DOHH2 (cell line): ENCODE data around the gene PIAS2.

Experiments
- EZH2phosphoT487 ChIP-seq: fragments of 200-600 bp; sonication (generic); IDR thresholded peaks from 2 replicates; pipeline ENCODE4 v1.6.1; 2017; ENCODE audit warnings: borderline replicate concordance, mild to moderate bottlenecking, antibody characterized with exemption, low read length, moderate library complexity, mixed read lengths
- TF ChIP-seq, protein P1 (sequence below): fragments of 200-600 bp; sonication (generic); IDR thresholded peaks from one replicate; pipeline ENCODE4 v1.5.1; 2014; ENCODE audit warnings: antibody characterized with exemption, mild to moderate bottlenecking, low read depth, low read length; ENCODE audit not compliant: poor library complexity, severe bottlenecking

GRCh38 chr18:46829947-46830346 lies 87.4 kb downstream of the PIAS2 start:
- TF ChIP-seq, protein P1, sequence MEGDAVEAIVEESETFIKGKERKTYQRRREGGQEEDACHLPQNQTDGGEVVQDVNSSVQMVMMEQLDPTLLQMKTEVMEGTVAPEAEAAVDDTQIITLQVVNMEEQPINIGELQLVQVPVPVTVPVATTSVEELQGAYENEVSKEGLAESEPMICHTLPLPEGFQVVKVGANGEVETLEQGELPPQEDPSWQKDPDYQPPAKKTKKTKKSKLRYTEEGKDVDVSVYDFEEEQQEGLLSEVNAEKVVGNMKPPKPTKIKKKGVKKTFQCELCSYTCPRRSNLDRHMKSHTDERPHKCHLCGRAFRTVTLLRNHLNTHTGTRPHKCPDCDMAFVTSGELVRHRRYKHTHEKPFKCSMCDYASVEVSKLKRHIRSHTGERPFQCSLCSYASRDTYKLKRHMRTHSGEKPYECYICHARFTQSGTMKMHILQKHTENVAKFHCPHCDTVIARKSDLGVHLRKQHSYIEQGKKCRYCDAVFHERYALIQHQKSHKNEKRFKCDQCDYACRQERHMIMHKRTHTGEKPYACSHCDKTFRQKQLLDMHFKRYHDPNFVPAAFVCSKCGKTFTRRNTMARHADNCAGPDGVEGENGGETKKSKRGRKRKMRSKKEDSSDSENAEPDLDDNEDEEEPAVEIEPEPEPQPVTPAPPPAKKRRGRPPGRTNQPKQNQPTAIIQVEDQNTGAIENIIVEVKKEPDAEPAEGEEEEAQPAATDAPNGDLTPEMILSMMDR: no peak
- TF ChIP-seq EZH2phosphoT487: no peak
